K562 (cell line): Measurements from ENCODE around the gene AP1S3. TPM values are rescaled to one million over a fixed set of nuclear protein-coding genes. Genes with fewer than 3 reads are reported as not detected.
A peak's percentile ranks its signal among the peaks of the same experiment; 100 is the strongest.

Source experiments
- ATAC-seq: fragments of 200-7000 bp; cut with Tn5 transposase; 3 replicates; pipeline ENCODE4 v1.9.1; 2020; ENCODE audit warnings: moderate library complexity
- BruUV-seq: library from RNA; stranded (reverse); fragments of 400-500 nt; replicated peaks from 2 replicates; lab custom pipeline; 2021; lab: Mats Ljungman, UMichigan
- CTCF ChIA-PET: fragments of 300-600 bp; formaldehyde crosslinking; extraction: SDS; loops from one replicate; lab custom pipeline; 2021; ENCODE audit warnings: low intra/inter-chr PET ratio; lab: Yijun Ruan, JAX
- POLR2A ChIA-PET: fragments of 300-600, 350-650 bp; sonication (Branson Sonifier 250); formaldehyde crosslinking; extraction: SDS; loops from one replicate; lab custom pipeline; 2021; ENCODE audit warnings: antibody characterized with exemption, inconsistent platforms; lab: Yijun Ruan, JAX
- DNase-seq, 4 experiments: peaks; one replicate each; pipeline versions ENCODE4 v3.0.0 to v3.0.0-alpha.2; 2011 to 2018; ENCODE audit warnings: low spot score in 3 of 4, mixed read lengths in 3 of 4; ENCODE audit errors: extremely low read depth in 1 of 4
- FAIRE-seq: peaks from 2 replicates; lab custom pipeline; 2011; peaks lifted over from hg19 to GRCh38; lab: Jason Lieb, UNC
- H2AFZ ChIP-seq: 2 replicates; pipeline ENCODE4 v1.6.0; 2011; ENCODE audit warnings: low read depth, low read length, control low read depth, inconsistent platforms
- H3K27ac ChIP-seq: fragments of 200-600 bp; 3 replicates; pipeline ENCODE4 v1.8.0; 2011; ENCODE audit warnings: low read depth, mild to moderate bottlenecking, control low read depth, inconsistent platforms, low read length, moderate library complexity, mixed read lengths; ENCODE audit errors: extremely low read depth
- H3K27me3 ChIP-seq, 2 experiments: fragments of 300-600 bp in 1 of 2; 2 replicates in 1 of 2; 3 replicates in 1 of 2; pipeline versions ENCODE4 v1.6.0 to v1.8.0; 2011; ENCODE audit warnings: inconsistent platforms in 2 of 2, low read length in 2 of 2, mild to moderate bottlenecking in 1 of 2, mixed read lengths in 1 of 2, moderate library complexity in 1 of 2; ENCODE audit not compliant: control insufficient read depth in 2 of 2, insufficient read depth in 2 of 2
- H3K36me3 ChIP-seq: fragments of 300-600 bp; 3 replicates; pipeline ENCODE4 v1.8.0; 2011; ENCODE audit warnings: mild to moderate bottlenecking, low read length, inconsistent platforms; ENCODE audit not compliant: control insufficient read depth, insufficient read depth
- H3K4me1 ChIP-seq, 2 experiments: fragments of 200-600 bp in 1 of 2; replicated peaks in 1 of 2; 2 replicates in 1 of 2; 3 replicates in 1 of 2; pipeline versions ENCODE4 v1.5.1 to v1.8.0; 2011; ENCODE audit warnings: inconsistent platforms in 2 of 2, low read length in 2 of 2, mild to moderate bottlenecking in 1 of 2, mixed read lengths in 1 of 2, moderate library complexity in 1 of 2; ENCODE audit not compliant: control insufficient read depth in 2 of 2, insufficient read depth in 2 of 2
- H3K4me2 ChIP-seq: 2 replicates; pipeline ENCODE4 v1.6.1; 2011; ENCODE audit warnings: low read length, control low read depth, inconsistent platforms, mixed read lengths; ENCODE audit not compliant: insufficient read depth
- H3K4me3 ChIP-seq: fragments of 200-600 bp; sonication (generic), shearing (Covaris generic); 2 replicates; pipeline ENCODE4 v1.5.1; 2016; ENCODE audit warnings: control low read depth, inconsistent platforms
- H3K79me2 ChIP-seq: fragments of 200-600 bp; 3 replicates; pipeline ENCODE4 v1.8.0; 2011; ENCODE audit warnings: low read length, inconsistent platforms; ENCODE audit not compliant: control insufficient read depth, insufficient read depth
- H3K9ac ChIP-seq, 2 experiments: 2 replicates each; pipeline versions ENCODE4 v1.6.0 to v1.6.1; 2011; ENCODE audit warnings: low read depth in 2 of 2, low read length in 2 of 2, control low read depth in 1 of 2, inconsistent platforms in 1 of 2, mild to moderate bottlenecking in 1 of 2, mixed read lengths in 1 of 2; ENCODE audit not compliant: insufficient read depth in 1 of 2
- H3K9me1 ChIP-seq: one replicate; pipeline ENCODE4 v1.6.0; 2011; ENCODE audit warnings: inconsistent platforms, mild to moderate bottlenecking, low read length, moderate library complexity; ENCODE audit not compliant: control insufficient read depth, insufficient read depth
- H3K9me3 ChIP-seq: replicated peaks from 2 replicates; pipeline ENCODE4 v1.5.1; 2011; ENCODE audit warnings: low read depth, low read length, inconsistent platforms; ENCODE audit not compliant: control insufficient read depth, insufficient read depth
- H4K20me1 ChIP-seq: replicated peaks from 2 replicates; pipeline ENCODE4 v1.6.1; 2011; ENCODE audit warnings: low read length, inconsistent platforms, mixed read lengths; ENCODE audit not compliant: control insufficient read depth, insufficient read depth
- CTCF ChIP-seq, 3 experiments: IDR thresholded peaks in 2 of 3; conservative IDR thresholded peaks in 1 of 3; 2 replicates each; pipeline ENCODE4 v1.5.1; 2011 to 2012; ENCODE audit warnings: low read length in 3 of 3, mild to moderate bottlenecking in 3 of 3, control low read depth in 2 of 3, improper control_type of control experiment in 1 of 3, inconsistent platforms in 1 of 3, low read depth in 1 of 3, mixed read lengths in 1 of 3, moderate library complexity in 1 of 3; ENCODE audit not compliant: insufficient read depth in 2 of 3
- ELK3 ChIP-seq: fragments of 450-650 bp; formaldehyde crosslinking; IDR thresholded peaks from 2 replicates; pipeline ENCODE4 v1.4.0; 2020; ENCODE audit warnings: mild to moderate bottlenecking
- GTF2B ChIP-seq: IDR thresholded peaks from 2 replicates; pipeline ENCODE4 v1.6.1; 2011; ENCODE audit not compliant: insufficient read length; ENCODE audit errors: extremely low read depth
- HLTF ChIP-seq: fragments of 450-650 bp; IDR thresholded peaks from 2 replicates; pipeline ENCODE4 v1.6.1; 2016
- HNRNPLL ChIP-seq: fragments of 200-400 bp; formaldehyde crosslinking; IDR thresholded peaks from 2 replicates; pipeline ENCODE4 v1.6.1; 2017; ENCODE audit warnings: low read length, low read depth, mild to moderate bottlenecking; ENCODE audit not compliant: poor library complexity, severe bottlenecking
- ILF3 ChIP-seq: fragments of 450-650 bp; IDR thresholded peaks from 2 replicates; pipeline ENCODE4 v1.6.1; 2018; ENCODE audit warnings: antibody characterized with exemption, mild to moderate bottlenecking, moderate library complexity, borderline replicate concordance
- JUND ChIP-seq, 2 experiments: IDR thresholded peaks; 2 replicates in 1 of 2; 3 replicates in 1 of 2; pipeline ENCODE4 v1.6.1; 2011; ENCODE audit warnings: borderline replicate concordance in 2 of 2, low read depth in 2 of 2, low read length in 2 of 2, improper control_type of control experiment in 1 of 2, missing biosample characterization in 1 of 2, missing genetic modification characterization in 1 of 2, missing genetic modification reagents in 1 of 2
- L3MBTL2 ChIP-seq: fragments of 450-650 bp; IDR thresholded peaks from 2 replicates; pipeline ENCODE4 v1.6.1; 2016; ENCODE audit warnings: mild to moderate bottlenecking, moderate library complexity
- RAD21 ChIP-seq, 2 experiments: fragments of 250-450 bp in 1 of 2; fragments of 450-650 bp in 1 of 2; sonication (Bioruptor Pico) in 1 of 2; formaldehyde crosslinking in 1 of 2; IDR thresholded peaks in 1 of 2; conservative IDR thresholded peaks in 1 of 2; 2 replicates each; pipeline versions ENCODE4 v1.4.0 to v1.8.0; 2020 to 2022; ENCODE audit warnings: mild to moderate bottlenecking in 2 of 2, moderate library complexity in 1 of 2
- SMC3 ChIP-seq: conservative IDR thresholded peaks from 2 replicates; pipeline ENCODE4 v1.6.1; 2011; ENCODE audit warnings: low read depth, low read length, improper control_type of control experiment; ENCODE audit not compliant: insufficient read depth
- TCF3 ChIP-seq: sonication (generic); formaldehyde crosslinking; IDR thresholded peaks from 2 replicates; pipeline ENCODE4 v1.4.0; 2020; ENCODE audit warnings: mild to moderate bottlenecking, missing genetic modification reagents
- ZNF197 ChIP-seq: fragments of 200-800 bp; sonication (Bioruptor generic); IDR thresholded peaks from 2 replicates; pipeline ENCODE4 v1.6.1; 2016; ENCODE audit warnings: low read depth, missing genetic modification characterization, missing compliant biosample characterization
- ZNF347 ChIP-seq: fragments of 450-650 bp; formaldehyde crosslinking; IDR thresholded peaks from 2 replicates; pipeline ENCODE4 v1.4.0; 2020; ENCODE audit warnings: low read depth, mild to moderate bottlenecking, moderate library complexity
- ZNF41 ChIP-seq: fragments of 250-450 bp; sonication (Bioruptor Pico); conservative IDR thresholded peaks from 2 replicates; pipeline ENCODE4 v1.4.0; 2020; ENCODE audit warnings: mild to moderate bottlenecking
- ZNF583 ChIP-seq: fragments of 250-450 bp; sonication (Bioruptor Pico); IDR thresholded peaks from 2 replicates; pipeline ENCODE4 v1.4.0; 2020
- WGBS: fragments of 100-300 bp; shearing (Covaris generic); methylation state at CpG from one replicate; pipeline ENCODE4 v1.1.6; 2016; ENCODE audit warnings: low coverage, mixed read lengths; ENCODE audit not compliant: insufficient coverage; ENCODE audit errors: missing lambda C conversion rate; 5-methylcytosine and 5-hydroxymethylcytosine counted together
- in situ Hi-C: fragments of 300-500 bp; cut with MboI; formaldehyde crosslinking; loops from 4 replicates; pipeline ENCODE4 v1.15.0; 2018; ENCODE audit warnings: inconsistent platforms, mixed read lengths
- intact Hi-C: fragments of 100-400 bp; cut with micrococcal nuclease; formaldehyde crosslinking; loops from 2 replicates; pipeline ENCODE4 v1.14.2; 2022
- polyA plus RNA-seq, 8 experiments: library from polyadenylated mRNA; depleted of rRNA in 4 of 8; stranded (reverse) in 5 of 8; unstranded in 3 of 8; fragments of >200 nt; fragmentation: Nextera tagmentation in 2 of 8; fragmentation: Illumina TruSeq in 1 of 8; extraction: Ambion mirVana in 2 of 8; extraction: Trizol in 1 of 8; gene quantifications; 2 replicates each; pipeline versions ENCODE4 v1.2.1 to v1.2.3, GENCODE V29; 2011 to 2014; ENCODE audit warnings: inconsistent platforms in 1 of 8, missing spikeins in 1 of 8
- total RNA-seq, 7 experiments: library from RNA; depleted of rRNA in 6 of 7; stranded (reverse); fragments of >200 nt in 6 of 7; fragmentation: Illumina TruSeq in 2 of 7; extraction: Trizol in 2 of 7; gene quantifications; 2 replicates each; pipeline versions ENCODE4 v1.2.1 to v1.2.3, GENCODE V29; 2011 to 2021; ENCODE audit warnings: low replicate concordance in 1 of 7

Gene AP1S3
- total and polyA plus RNA-seq, 9 of the 15 experiments (the other 6 are each of a cell fraction or from before 2014, with no cell fraction given), result 0.50 to 3.8 (median 2.1) TPM

- no peak overlapping the region for H3K27ac ChIP-seq
- no peak overlapping the region for H3K4me3 ChIP-seq
- BruUV-seq, result no TSS peak
- ATAC-seq (peak; percentile 53; the same call in 1 of the 3 replicates), DNase-seq (peak in 1 of 4 experiments; percentile 17), FAIRE-seq (peak; percentile 40)
- no peaks in the 10 kb centered on the region for H3K9me1 ChIP-seq
- 12% methylated on average over 4 of the region's 4 CpGs for WGBS
- no peaks in the 10 kb centered on the region for H3K79me2 ChIP-seq
- in situ Hi-C loops, result no loop called here
- no peak overlapping the region for H3K9ac ChIP-seq
- H3K4me1 ChIP-seq, result no peaks in the 10 kb centered on the region
- H3K4me2 ChIP-seq, result no peak overlapping the region
- no peaks in the 10 kb centered on the region for H3K9me3 ChIP-seq
- no peaks in the 10 kb centered on the region for H3K36me3 ChIP-seq
- POLR2A ChIA-PET, result interaction anchor here (0.6 kb wide), 1 partner anchor 716 kb away, joined by 3 read pairs; no protein-coding TSS in a partner anchor
- no peaks in the 10 kb centered on the region for H4K20me1 ChIP-seq
- CTCF ChIA-PET, result interaction anchor here (0.5 to 2.0 kb wide), 5 partner anchors 30 to 827 kb away, joined by 3 to 7 read pairs (median 3); no protein-coding TSS in a partner anchor
- H3K27me3 ChIP-seq, result no peaks in the 10 kb centered on the region; a peak in 1 of 5 replicates
- intact Hi-C loops, result loop anchor here (1.0 to 10.0 kb wide), 3 partner anchors 123 to 826 kb away; no protein-coding TSS in a partner anchor
- no peak overlapping the region for H2AFZ ChIP-seq
- TF ChIP-seq ILF3 (no peak), RAD21 (CRISPR knock-in tag; conservative IDR thresholded peaks at IDR 0.05 in 1 of 2, IDR thresholded peaks at IDR 0.05 in 1 of 2) (peak; percentile 62 to 73), ZNF197 (no peak), TCF3 (no peak), CTCF (IDR thresholded peaks at IDR 0.05 in 2 of 3, conservative IDR thresholded peaks at IDR 0.05 in 1 of 3; ENCODE audit: insufficient read depth in 2 of 3, low read depth in 1 of 3, low read length in 3 of 3) (peak; percentile 39 to 61 (median 41); a peak in 4 of 6 replicates), L3MBTL2 (no peak), GTF2B (no peak), HNRNPLL (no peak), ZNF347 (CRISPR knock-in tag) (no peak), HLTF (no peak), JUND (IDR thresholded peaks at IDR 0.05; ENCODE audit: borderline replicate concordance, low read depth, low read length) (no peak), JUND (tag; IDR thresholded peaks at IDR 0.05; ENCODE audit: borderline replicate concordance, low read depth, low read length) (no peak), ELK3 (no peak), ZNF41 (no peak), SMC3 (0 out of 2 replicates have a peak, but pooled peaks have one; percentile 22), ZNF583 (no peak)
These were observed 39.3 kb downstream of the AP1S3 start for GRCh38 chr2:223797811-223798721.
